GM21360 (cell line): ENCODE data around the gene OR4A16.

ENCODE experiments used
- ATAC-seq: cut with Tn5 transposase; IDR thresholded peaks from one replicate; pipeline ENCODE4 v1.9.1; 2021; ENCODE audit warnings: mild to moderate bottlenecking, moderate library complexity; ENCODE audit not compliant: unreplicated experiment

OR4A16 gene

GRCh38 chr11:55342901-55343300 is at the start of gene OR4A16:
OR4A16 (plus strand) TSS chr11:55343201; CDS start chr11:55343201, 0 bp downstream.
- ATAC-seq = no peak

- ATAC-seq = no peak
Observed at GRCh38 chr11:55324500-55324899, 18.5 kb upstream of the OR4A16 start.

GRCh38 chr11:55345306-55345705 is 2.3 kb downstream of the OR4A16 start:
- ATAC-seq = no peak

GRCh38 chr11:55349032-55349431 is 6.0 kb downstream of the OR4A16 start:
- no peak for ATAC-seq

- ATAC-seq = no peak
Observed at GRCh38 chr11:55357560-55358184, 14.7 kb downstream of the OR4A16 start.

GRCh38 chr11:55367674-55368073 is 24.7 kb downstream of the OR4A16 start, which contains the start of gene OR4A15:
OR4A15 (plus strand) TSS chr11:55367974; CDS start chr11:55367974, 0 bp downstream.
- no peak for ATAC-seq
